Body of pancreas (tissue), 4 donors: ENCODE measurements around the gene WIPF2. TPM values are rescaled to one million over a fixed set of nuclear protein-coding genes. Genes with fewer than 3 reads are reported as not detected.

Experiments used
- ATAC-seq: fragments of 150-250 bp; one replicate; pipeline ENCODE4 v1.9.1; 2016
- DNase-seq, 4 donors: peaks; one replicate each; pipeline ENCODE4 v3.0.0-alpha.2; 2019
- H3K27ac ChIP-seq, 4 donors: fragments of 200-600 bp; sonication (generic); 1 replicate in 3 of 4; 2 replicates in 1 of 4; pipeline versions ENCODE4 v1.5.1 to v1.6.1; 2016 to 2019; ENCODE audit warnings: mild to moderate bottlenecking in 1 of 4, mixed read lengths in 1 of 4, moderate library complexity in 1 of 4
- H3K27me3 ChIP-seq, 2 donors: fragments of 200-600 bp; sonication (generic); one replicate each; pipeline ENCODE4 v1.6.0; 2016; ENCODE audit warnings: mild to moderate bottlenecking in 1 of 2
- H3K36me3 ChIP-seq, 2 donors: fragments of 200-600 bp; sonication (generic); replicated peaks in 1 of 2; 2 replicates each; pipeline ENCODE4 v1.5.1; 2016; ENCODE audit warnings: low read depth in 2 of 2; ENCODE audit not compliant: insufficient read depth in 1 of 2
- H3K4me1 ChIP-seq: fragments of 200-600 bp; sonication (generic); one replicate; pipeline ENCODE4 v1.6.0; 2016
- H3K4me3 ChIP-seq, 2 donors: fragments of 200-600 bp; sonication (generic); 1 replicate in 1 of 2; 2 replicates in 1 of 2; pipeline ENCODE4 v1.5.1; 2016 to 2019
- H3K9me3 ChIP-seq, 3 donors: fragments of 200-600 bp; sonication (generic); 1 replicate in 2 of 3; 2 replicates in 1 of 3; pipeline ENCODE4 v1.5.1; 2016
- POLR2A ChIP-seq, 3 donors: fragments of 450-650 bp; IDR thresholded peaks; one replicate each; pipeline ENCODE4 v1.6.1; 2016; ENCODE audit warnings: antibody characterized with exemption in 3 of 3, mild to moderate bottlenecking in 2 of 3
- WGBS, 2 donors: methylation state at CpG; one replicate each; pipeline ENCODE4 v1.1.5; 2017; 5-methylcytosine and 5-hydroxymethylcytosine counted together
- intact Hi-C: fragments of 100-400 bp; cut with DNase I; formaldehyde crosslinking; loops from one replicate; pipeline ENCODE4 v1.15.1; 2023
- total RNA-seq, 2 donors: library from RNA; depleted of rRNA; stranded (reverse); fragments of >200 nt; gene quantifications; one replicate each; pipeline ENCODE4 v1.1.0, GENCODE V29; 2016
- TF ChIP-seq, protein P1 (sequence below), 7 experiments: fragments of 450-650 bp in 4 of 7; fragments of 200-600 bp in 3 of 7; sonication (generic) in 3 of 7; IDR thresholded peaks; one replicate each; pipeline ENCODE4 v1.5.1; 2016 to 2019; ENCODE audit warnings: antibody characterized with exemption in 7 of 7

Gene WIPF2
- total RNA-seq, 2 donors from 2014 or later, result 4.9 to 7.5 TPM

DNA sequence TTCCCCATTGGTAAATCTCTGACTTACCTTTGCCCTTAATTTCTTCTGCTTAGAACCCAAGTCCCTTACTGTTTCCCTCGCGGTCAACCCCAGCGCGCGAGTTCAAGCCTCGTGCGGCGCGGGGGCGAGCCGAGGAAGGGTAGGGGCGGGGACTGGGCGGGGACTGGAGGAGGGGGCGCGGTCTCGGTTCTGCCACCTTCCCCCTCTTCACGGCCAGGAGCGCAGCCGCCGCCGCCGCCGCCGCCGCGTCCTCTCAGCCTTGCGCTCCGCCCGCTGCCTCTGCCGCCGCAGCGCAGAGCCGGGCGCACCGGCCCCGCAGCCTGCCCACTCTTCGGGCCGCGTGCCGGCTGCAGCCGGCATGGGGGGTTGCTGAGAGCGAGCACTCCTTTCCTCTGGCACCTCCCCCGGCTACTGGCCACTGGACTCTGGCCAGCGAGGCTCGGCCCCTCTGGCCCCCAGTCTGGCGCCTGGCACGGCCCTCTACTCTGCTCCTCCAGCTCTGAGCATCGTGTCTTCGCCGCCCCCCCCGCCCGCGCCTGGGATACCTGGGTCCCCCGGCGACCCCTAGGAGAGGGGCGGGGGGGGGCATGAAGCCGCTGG is 41.7 kb upstream of the WIPF2 start, which contains the start of gene RAPGEFL1:
TSS of gene RAPGEFL1 (plus strand) at position 196 of the 600 bp plus-strand sequence. CDS start at position 588, 392 bp downstream.
- WGBS, 2 donors, result 1% methylated on average over 26 to 53 of the region's 57 CpGs
- peak within 1 kb of the TSS; percentile 14 to 41 for H3K4me3 ChIP-seq
- peak within 1 kb of the TSS in 3 of 4 donors; percentile 12 to 32 (median 23) for H3K27ac ChIP-seq
- H3K36me3 ChIP-seq, result peaks cover 0 to 2% of the 10 kb centered on the region in 2 donors
- TF ChIP-seq POLR2A (IDR thresholded peaks at IDR 0.05), result peak in 2 of 3 donors; percentile 27 to 31
- TF ChIP-seq, protein P1, sequence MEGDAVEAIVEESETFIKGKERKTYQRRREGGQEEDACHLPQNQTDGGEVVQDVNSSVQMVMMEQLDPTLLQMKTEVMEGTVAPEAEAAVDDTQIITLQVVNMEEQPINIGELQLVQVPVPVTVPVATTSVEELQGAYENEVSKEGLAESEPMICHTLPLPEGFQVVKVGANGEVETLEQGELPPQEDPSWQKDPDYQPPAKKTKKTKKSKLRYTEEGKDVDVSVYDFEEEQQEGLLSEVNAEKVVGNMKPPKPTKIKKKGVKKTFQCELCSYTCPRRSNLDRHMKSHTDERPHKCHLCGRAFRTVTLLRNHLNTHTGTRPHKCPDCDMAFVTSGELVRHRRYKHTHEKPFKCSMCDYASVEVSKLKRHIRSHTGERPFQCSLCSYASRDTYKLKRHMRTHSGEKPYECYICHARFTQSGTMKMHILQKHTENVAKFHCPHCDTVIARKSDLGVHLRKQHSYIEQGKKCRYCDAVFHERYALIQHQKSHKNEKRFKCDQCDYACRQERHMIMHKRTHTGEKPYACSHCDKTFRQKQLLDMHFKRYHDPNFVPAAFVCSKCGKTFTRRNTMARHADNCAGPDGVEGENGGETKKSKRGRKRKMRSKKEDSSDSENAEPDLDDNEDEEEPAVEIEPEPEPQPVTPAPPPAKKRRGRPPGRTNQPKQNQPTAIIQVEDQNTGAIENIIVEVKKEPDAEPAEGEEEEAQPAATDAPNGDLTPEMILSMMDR (IDR thresholded peaks at IDR 0.05), result no peak
- no peaks in the 10 kb centered on the region for H3K27me3 ChIP-seq
- intact Hi-C loops, result loop anchor here (10.0 kb wide), 1 partner anchor 53 kb away; the partner anchor contains the start of gene MSL1
- H3K9me3 ChIP-seq, result no peaks in the 10 kb centered on the region
- peak; percentile 79 to 87 (median 84) for DNase-seq
- ATAC-seq, result peak; percentile 91
- H3K4me1 ChIP-seq, result peaks cover 36% of the 10 kb centered on the region

DNA sequence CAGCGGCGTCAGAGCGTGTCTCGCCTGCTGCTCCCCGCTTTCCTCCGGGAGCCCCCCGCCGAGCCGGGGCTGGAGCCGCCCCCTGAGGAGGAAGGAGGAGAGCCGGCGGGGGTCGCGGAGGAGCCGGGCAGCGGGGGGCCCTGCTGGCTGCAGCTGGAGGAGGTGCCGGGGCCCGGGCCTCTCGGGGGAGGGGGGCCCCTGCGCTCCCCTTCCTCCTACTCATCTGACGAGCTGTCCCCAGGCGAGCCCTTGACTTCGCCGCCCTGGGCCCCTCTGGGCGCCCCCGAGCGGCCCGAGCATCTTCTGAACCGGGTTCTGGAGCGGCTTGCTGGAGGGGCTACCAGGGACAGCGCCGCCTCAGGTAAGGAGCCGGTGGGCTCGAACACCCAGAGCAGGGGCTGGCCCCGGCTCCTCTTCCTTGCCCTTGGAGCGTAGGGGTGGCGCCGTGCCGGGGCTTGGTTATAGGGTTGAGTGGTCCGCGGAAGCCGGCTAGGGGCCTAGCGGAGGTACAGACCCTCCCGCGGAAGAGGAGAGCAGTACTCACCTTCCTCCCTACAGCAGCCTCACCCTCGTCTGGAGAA is 41.0 kb upstream of the WIPF2 start:
- Histone ChIP-seq H3K4me3 (peak overlapping the region; percentile 14 to 41), H3K9me3 (no peaks in the 10 kb centered on the region), H3K27ac (peak overlapping the region in 1 of 4 donors; percentile 32), H3K4me1 (peaks cover 36% of the 10 kb centered on the region), H3K36me3 (peaks cover 0 to 1% of the 10 kb centered on the region in 2 donors), H3K27me3 (no peaks in the 10 kb centered on the region)
- intact Hi-C loops, result loop anchor here (10.0 kb wide), 1 partner anchor 53 kb away; the partner anchor contains the start of gene MSL1
- 33 to 50% methylated on average over 1 to 42 of the region's 46 CpGs for WGBS, 2 donors
- TF ChIP-seq, protein P1 (IDR thresholded peaks at IDR 0.05), result no peak
- TF ChIP-seq POLR2A (IDR thresholded peaks at IDR 0.05), result no peak
- DNase-seq (peak in 1 of 4 donors; percentile 16), ATAC-seq (no peak)

DNA sequence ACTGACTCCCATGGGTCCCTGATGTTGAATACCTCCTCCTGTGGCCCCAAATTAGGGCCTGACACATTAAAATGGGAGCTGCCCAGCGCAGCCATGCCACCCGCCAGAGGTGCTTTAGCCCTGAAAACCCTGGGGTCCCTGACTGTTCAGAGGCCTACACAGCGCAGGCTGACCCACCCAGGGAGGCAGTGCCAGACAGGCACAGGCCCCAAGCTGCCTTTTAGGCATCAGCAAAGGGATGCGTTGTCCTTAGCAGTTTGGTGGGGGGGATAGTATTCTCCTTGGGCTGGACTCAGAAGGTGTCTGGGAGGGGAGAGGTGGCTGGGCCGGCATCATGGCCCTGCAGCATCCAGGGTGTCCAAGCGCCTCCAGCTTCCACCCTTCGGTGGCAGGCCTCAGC is 40.4 kb upstream of the WIPF2 start:
- Histone ChIP-seq H3K9me3 (no peaks in the 10 kb centered on the region), H3K27ac (no peak overlapping the region), H3K36me3 (no peaks in the 10 kb centered on the region), H3K4me1 (peaks cover 36% of the 10 kb centered on the region), H3K4me3 (no peak overlapping the region), H3K27me3 (no peaks in the 10 kb centered on the region)
- no peak for DNase-seq
- TF ChIP-seq, protein P1 (IDR thresholded peaks at IDR 0.05), result no peak
- no peak for TF ChIP-seq POLR2A (IDR thresholded peaks at IDR 0.05)
- ATAC-seq, result no peak
- 100% methylated on average over 3 to 7 of the region's 7 CpGs for WGBS, 2 donors
- intact Hi-C loops, result loop anchor here (10.0 kb wide), 1 partner anchor 54 kb away; the partner anchor contains the start of gene MSL1

DNA sequence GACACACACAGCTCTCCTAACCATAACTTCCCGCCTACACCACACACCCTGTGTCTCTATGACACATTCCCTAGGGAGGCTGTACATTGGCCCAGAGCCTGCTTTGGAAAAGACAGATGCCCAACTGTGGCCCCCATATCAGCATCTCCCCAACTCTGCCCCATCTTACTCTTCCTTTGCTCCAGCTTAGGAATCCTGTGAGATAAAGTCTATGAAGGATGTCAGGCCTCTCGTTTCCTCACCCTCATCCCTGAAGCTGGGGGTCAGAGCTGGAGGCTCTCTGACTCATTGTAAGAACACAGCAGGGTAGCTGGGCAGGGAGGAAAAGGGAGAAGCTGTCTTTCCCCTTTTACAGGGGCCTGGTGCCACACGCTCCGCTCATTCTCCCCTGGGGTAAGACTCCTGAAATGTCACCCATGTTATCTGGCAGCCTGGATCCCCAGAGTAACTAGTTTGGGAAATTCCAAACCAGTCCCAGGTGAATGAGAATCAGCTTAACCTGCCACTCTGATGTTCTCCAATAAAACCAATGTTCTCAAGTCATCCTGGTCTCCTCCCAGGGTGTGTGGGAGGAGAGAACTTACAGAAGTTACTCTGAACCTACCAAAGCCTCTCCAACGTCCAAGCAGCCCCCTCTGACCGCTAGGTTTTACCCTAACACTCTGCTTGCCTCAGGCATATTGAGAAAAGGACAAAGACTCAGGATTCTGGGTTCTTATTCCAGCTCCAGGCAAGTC is 39.0 kb upstream of the WIPF2 start:
- intact Hi-C loops, result loop anchor here (10.0 kb wide), 1 partner anchor 55 kb away; the partner anchor contains the start of gene MSL1
- no peak for DNase-seq

More for the DNA sequence above, 39.0 kb upstream of the WIPF2 start:
- H3K9me3 ChIP-seq, result no peaks in the 10 kb centered on the region
- ATAC-seq, result no peak
- peak overlapping the region; percentile 17 to 48 (median 48) for H3K27ac ChIP-seq
- no peak for TF ChIP-seq POLR2A (IDR thresholded peaks at IDR 0.05)
- TF ChIP-seq, protein P1 (IDR thresholded peaks at IDR 0.05), result no peak
- no peaks in the 10 kb centered on the region for H3K27me3 ChIP-seq
- H3K36me3 ChIP-seq, result no peaks in the 10 kb centered on the region
- 80 to 93% methylated on average over 5 to 6 of the region's 6 CpGs for WGBS, 2 donors
- H3K4me1 ChIP-seq, result peaks cover 36% of the 10 kb centered on the region
- H3K4me3 ChIP-seq, result no peak overlapping the region
